OCI-LY7 (cell line): ENCODE results near the gene HTR2C. TPM values are rescaled to one million over a fixed set of nuclear protein-coding genes. Genes with fewer than 3 reads are reported as not detected.

Experiments used
- BruUV-seq: library from RNA; stranded (reverse); fragments of 400-500 nt; replicated peaks from 2 replicates; lab custom pipeline; 2021; lab: Mats Ljungman, UMichigan
- CTCF ChIA-PET: fragments of 300-600 bp; sonication (Branson Sonifier 250); formaldehyde crosslinking; loops from one replicate; lab custom pipeline; 2022; ENCODE audit warnings: antibody characterized with exemption; ENCODE audit not compliant: unreplicated experiment; lab: Charles Lee
- POLR2A ChIA-PET: fragments of 300-600 bp; sonication (Branson Sonifier 250); formaldehyde crosslinking; loops from one replicate; lab custom pipeline; 2022; ENCODE audit warnings: antibody characterized with exemption; lab: Charles Lee
- DNase-seq: peaks from one replicate; pipeline ENCODE4 v3.0.0-alpha.2; 2015; ENCODE audit warnings: low spot score
- H2AFZ ChIP-seq: fragments of 200-600 bp; sonication (generic), shearing (Covaris generic); 2 replicates; pipeline ENCODE4 v1.6.1; 2014; ENCODE audit warnings: mild to moderate bottlenecking, antibody characterized with exemption, low read length, moderate library complexity
- H3K27ac ChIP-seq: fragments of 200-600 bp; sonication (generic); 2 replicates; pipeline ENCODE4 v1.5.1; 2014; ENCODE audit warnings: mixed run types, low read depth, mild to moderate bottlenecking, moderate library complexity, low read length, inconsistent platforms; ENCODE audit not compliant: poor library complexity, severe bottlenecking
- H3K36me3 ChIP-seq: fragments of 200-600 bp; sonication (generic); 2 replicates; pipeline ENCODE4 v1.6.1; 2014; ENCODE audit warnings: mild to moderate bottlenecking, antibody characterized with exemption, low read length, moderate library complexity, mixed read lengths; ENCODE audit not compliant: insufficient read depth
- H3K4me1 ChIP-seq: fragments of 200-600 bp; sonication (generic); 2 replicates; pipeline ENCODE4 v1.5.1; 2014; ENCODE audit warnings: mild to moderate bottlenecking, low read length; ENCODE audit not compliant: insufficient read depth, poor library complexity, severe bottlenecking
- H3K4me2 ChIP-seq: fragments of 200-600 bp; sonication (generic); 2 replicates; pipeline ENCODE4 v1.6.1; 2014; ENCODE audit warnings: mild to moderate bottlenecking, low read length
- H3K4me3 ChIP-seq: fragments of 200-600 bp; sonication (generic); 2 replicates; pipeline ENCODE4 v1.5.1; 2014; ENCODE audit warnings: mild to moderate bottlenecking, low read depth, low read length; ENCODE audit not compliant: poor library complexity, severe bottlenecking
- H3K79me2 ChIP-seq: fragments of 200-600 bp; sonication (generic); 2 replicates; pipeline ENCODE4 v1.6.1; 2016; ENCODE audit warnings: low read depth, mild to moderate bottlenecking, low read length, moderate library complexity, mixed read lengths; ENCODE audit not compliant: insufficient read depth
- H3K9me2 ChIP-seq: fragments of 200-600 bp; sonication (generic); 2 replicates; pipeline ENCODE4 v1.6.1; 2016; ENCODE audit warnings: mild to moderate bottlenecking, low read length, mixed read lengths; ENCODE audit not compliant: insufficient read depth
- H3K9me3 ChIP-seq: fragments of 200-600 bp; sonication (generic); 2 replicates; pipeline ENCODE4 v1.6.1; 2014; ENCODE audit warnings: mild to moderate bottlenecking, mixed run types, low read length, mixed read lengths
- H4K20me1 ChIP-seq: fragments of 200-600 bp; sonication (generic); 2 replicates; pipeline ENCODE4 v1.6.1; 2014; ENCODE audit warnings: mild to moderate bottlenecking, antibody characterized with exemption, low read length, moderate library complexity, mixed read lengths; ENCODE audit not compliant: insufficient read depth
- CTCF ChIP-seq: fragments of 200-600 bp; sonication (generic); conservative IDR thresholded peaks from 2 replicates; pipeline ENCODE4 v1.5.1; 2014; ENCODE audit warnings: mild to moderate bottlenecking, antibody characterized with exemption, low read length, moderate library complexity, mixed read lengths
- EZH2phosphoT487 ChIP-seq: fragments of 200-600 bp; sonication (generic); IDR thresholded peaks from 2 replicates; pipeline ENCODE4 v1.6.1; 2018; ENCODE audit warnings: low read depth, borderline replicate concordance, mild to moderate bottlenecking, mixed run types, antibody characterized with exemption, low read length, moderate library complexity, mixed read lengths
- intact Hi-C: fragments of 100-400 bp; cut with micrococcal nuclease; formaldehyde crosslinking; loops from one replicate; pipeline ENCODE4 v1.10.0; 2022; ENCODE audit not compliant: unreplicated experiment
- total RNA-seq, 2 experiments: library from RNA; depleted of rRNA in 1 of 2; stranded (reverse); fragments of >200 nt in 1 of 2; shearing (Covaris generic) in 1 of 2; gene quantifications; 2 replicates each; pipeline ENCODE4 v1.2.3, GENCODE V29; 2014 to 2022

Gene HTR2C
- total RNA-seq, 2 experiments from 2014 or later = not detected

GRCh38 chrX:114841051-114841450 is 257.2 kb downstream of the HTR2C start:
- TF ChIP-seq EZH2phosphoT487 = no peak
- no peak for TF ChIP-seq CTCF
- no peak for DNase-seq
- Histone ChIP-seq H3K27ac (no peak overlapping the region), H2AFZ (no peak overlapping the region), H3K9me2 (no peaks in the 10 kb centered on the region), H3K4me2 (no peak overlapping the region), H4K20me1 (no peaks in the 10 kb centered on the region), H3K9me3 (no peaks in the 10 kb centered on the region), H3K4me1 (no peaks in the 10 kb centered on the region), H3K4me3 (no peak overlapping the region), H3K36me3 (no peaks in the 10 kb centered on the region), H3K79me2 (no peaks in the 10 kb centered on the region)
- CTCF ChIA-PET = no interaction called here
- no TSS peak for BruUV-seq
- POLR2A ChIA-PET = no interaction called here
- intact Hi-C loops = no loop called here

GRCh38 chrX:114842181-114842580 is 258.3 kb downstream of the HTR2C start:
- TF ChIP-seq EZH2phosphoT487 (no peak), CTCF (no peak)
- Histone ChIP-seq H3K4me3 (no peak overlapping the region), H3K36me3 (no peaks in the 10 kb centered on the region), H3K27ac (no peak overlapping the region), H3K9me2 (no peaks in the 10 kb centered on the region), H2AFZ (no peak overlapping the region), H3K79me2 (no peaks in the 10 kb centered on the region), H3K4me2 (no peak overlapping the region), H3K4me1 (no peaks in the 10 kb centered on the region), H3K9me3 (no peaks in the 10 kb centered on the region), H4K20me1 (no peaks in the 10 kb centered on the region)
- ChIA-PET CTCF (no interaction called here), POLR2A (no interaction called here)
- DNase-seq = no peak
- no TSS peak for BruUV-seq
- intact Hi-C loops = no loop called here

- no peak overlapping the region for H2AFZ ChIP-seq
- H3K9me2 ChIP-seq = no peaks in the 10 kb centered on the region
- no TSS peak for BruUV-seq
- H4K20me1 ChIP-seq = no peaks in the 10 kb centered on the region
- H3K27ac ChIP-seq = no peak overlapping the region
- no peaks in the 10 kb centered on the region for H3K79me2 ChIP-seq
- TF ChIP-seq EZH2phosphoT487 (no peak), CTCF (no peak)
- H3K4me1 ChIP-seq = no peaks in the 10 kb centered on the region
- intact Hi-C loops = no loop called here
- H3K9me3 ChIP-seq = no peaks in the 10 kb centered on the region
- H3K4me3 ChIP-seq = no peak overlapping the region
- CTCF ChIA-PET = no interaction called here
- no peaks in the 10 kb centered on the region for H3K36me3 ChIP-seq
- no peak for DNase-seq
- no peak overlapping the region for H3K4me2 ChIP-seq
- POLR2A ChIA-PET = interaction anchor here (0.5 kb wide), 1 partner anchor 14 kb away, joined by 4 read pairs; no protein-coding TSS in a partner anchor
Observed at GRCh38 chrX:114889481-114889880, 305.6 kb downstream of the HTR2C start.
